ENCODE measurements around the gene ANKLE2.

The ANKLE2 gene

GRCh38 chr12:132686825-132687210, 74.8 kb downstream of the ANKLE2 start:
- DNase-seq (ENCODE audit: extremely low read depth, low read depth): no peak
- TF ChIP-seq, protein P1, sequence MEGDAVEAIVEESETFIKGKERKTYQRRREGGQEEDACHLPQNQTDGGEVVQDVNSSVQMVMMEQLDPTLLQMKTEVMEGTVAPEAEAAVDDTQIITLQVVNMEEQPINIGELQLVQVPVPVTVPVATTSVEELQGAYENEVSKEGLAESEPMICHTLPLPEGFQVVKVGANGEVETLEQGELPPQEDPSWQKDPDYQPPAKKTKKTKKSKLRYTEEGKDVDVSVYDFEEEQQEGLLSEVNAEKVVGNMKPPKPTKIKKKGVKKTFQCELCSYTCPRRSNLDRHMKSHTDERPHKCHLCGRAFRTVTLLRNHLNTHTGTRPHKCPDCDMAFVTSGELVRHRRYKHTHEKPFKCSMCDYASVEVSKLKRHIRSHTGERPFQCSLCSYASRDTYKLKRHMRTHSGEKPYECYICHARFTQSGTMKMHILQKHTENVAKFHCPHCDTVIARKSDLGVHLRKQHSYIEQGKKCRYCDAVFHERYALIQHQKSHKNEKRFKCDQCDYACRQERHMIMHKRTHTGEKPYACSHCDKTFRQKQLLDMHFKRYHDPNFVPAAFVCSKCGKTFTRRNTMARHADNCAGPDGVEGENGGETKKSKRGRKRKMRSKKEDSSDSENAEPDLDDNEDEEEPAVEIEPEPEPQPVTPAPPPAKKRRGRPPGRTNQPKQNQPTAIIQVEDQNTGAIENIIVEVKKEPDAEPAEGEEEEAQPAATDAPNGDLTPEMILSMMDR (IDR thresholded peaks at IDR 0.05; ENCODE audit: low read depth, low read length): no peak

- no peak for DNase-seq (ENCODE audit: extremely low read depth, low read depth)
- TF ChIP-seq, protein P1 (IDR thresholded peaks at IDR 0.05; ENCODE audit: low read depth, low read length): no peak
Measured at GRCh38 chr12:132685400-132685799, 76.2 kb downstream of the ANKLE2 start.

DNA sequence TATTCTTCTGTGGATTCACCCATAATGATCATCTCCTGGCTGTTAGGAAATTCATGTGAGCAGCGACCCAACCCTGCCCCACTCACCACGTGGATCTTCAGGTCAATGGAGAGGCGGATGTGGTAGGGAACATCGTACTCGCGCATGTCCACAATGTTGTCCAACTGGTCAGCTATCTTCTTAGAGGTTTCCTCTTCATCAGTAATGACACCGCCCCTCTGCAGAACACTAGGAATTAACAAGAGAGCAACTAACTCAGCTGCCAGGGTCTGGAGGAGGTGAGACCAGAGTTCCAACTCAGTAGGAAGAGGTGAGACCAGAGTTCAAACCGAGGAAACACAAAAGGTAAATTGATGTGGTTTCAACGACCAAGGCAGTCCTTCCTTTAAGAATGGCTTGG, 84.1 kb downstream of the ANKLE2 start:
- TF ChIP-seq, protein P1 (IDR thresholded peaks at IDR 0.05; ENCODE audit: low read depth, low read length): no peak

DNA sequence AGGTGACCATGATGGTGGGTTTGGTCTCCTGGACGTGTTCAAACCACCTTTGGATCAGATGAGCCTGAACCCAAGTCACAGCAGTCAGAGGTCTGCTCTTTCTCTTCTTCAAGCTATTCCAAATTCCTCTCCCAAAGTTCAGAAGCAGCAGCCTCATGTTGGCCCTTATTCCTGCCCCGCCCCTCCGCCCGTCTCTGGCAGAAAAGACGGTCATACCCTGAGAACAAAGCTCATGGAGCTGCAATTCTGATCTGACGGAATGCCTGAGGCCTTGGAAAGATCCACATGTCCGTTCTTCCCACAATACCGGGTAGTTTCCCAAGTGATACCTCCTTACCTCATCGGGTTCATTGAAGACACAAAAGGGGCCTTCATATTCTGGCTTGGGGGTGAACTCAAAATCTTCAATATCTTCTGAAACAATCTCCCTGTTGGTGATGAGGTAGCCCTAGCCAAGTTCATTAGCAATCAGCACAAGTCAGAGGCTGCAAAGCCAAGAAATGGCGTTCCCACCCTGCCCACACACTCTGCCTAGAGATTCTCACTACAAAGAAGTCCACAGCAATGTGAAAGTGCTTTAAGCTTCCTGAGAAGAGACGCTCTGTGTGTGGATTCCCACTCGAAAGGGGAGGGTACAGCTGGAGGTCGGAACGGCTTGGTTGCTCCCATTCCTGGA, 85.7 kb downstream of the ANKLE2 start:
- no peak for DNase-seq (ENCODE audit: extremely low read depth, low read depth)
- TF ChIP-seq, protein P1 (IDR thresholded peaks at IDR 0.05; ENCODE audit: low read depth, low read length): no peak

More for the DNA sequence above, 84.1 kb downstream of the ANKLE2 start:
- DNase-seq (ENCODE audit: extremely low read depth, low read depth): no peak
